NB4 (cell line): ENCODE results near the gene CHST8.

Experiments used
- MYC ChIP-seq: IDR thresholded peaks from 2 replicates; pipeline ENCODE4 v1.6.1; 2011; ENCODE audit warnings: low read depth, low read length
- POLR2A ChIP-seq: IDR thresholded peaks from 2 replicates; pipeline ENCODE4 v1.6.1; 2011; ENCODE audit warnings: mild to moderate bottlenecking; ENCODE audit not compliant: insufficient read length; ENCODE audit errors: extremely low read depth
- TF ChIP-seq, protein P1 (sequence below): IDR thresholded peaks from one replicate; pipeline ENCODE4 v1.5.1; 2012; ENCODE audit warnings: low read depth, low read length
- TF ChIP-seq, protein P2 (sequence below): IDR thresholded peaks from 2 replicates; pipeline ENCODE4 v1.6.1; 2011; ENCODE audit warnings: low read depth, low read length

DNA sequence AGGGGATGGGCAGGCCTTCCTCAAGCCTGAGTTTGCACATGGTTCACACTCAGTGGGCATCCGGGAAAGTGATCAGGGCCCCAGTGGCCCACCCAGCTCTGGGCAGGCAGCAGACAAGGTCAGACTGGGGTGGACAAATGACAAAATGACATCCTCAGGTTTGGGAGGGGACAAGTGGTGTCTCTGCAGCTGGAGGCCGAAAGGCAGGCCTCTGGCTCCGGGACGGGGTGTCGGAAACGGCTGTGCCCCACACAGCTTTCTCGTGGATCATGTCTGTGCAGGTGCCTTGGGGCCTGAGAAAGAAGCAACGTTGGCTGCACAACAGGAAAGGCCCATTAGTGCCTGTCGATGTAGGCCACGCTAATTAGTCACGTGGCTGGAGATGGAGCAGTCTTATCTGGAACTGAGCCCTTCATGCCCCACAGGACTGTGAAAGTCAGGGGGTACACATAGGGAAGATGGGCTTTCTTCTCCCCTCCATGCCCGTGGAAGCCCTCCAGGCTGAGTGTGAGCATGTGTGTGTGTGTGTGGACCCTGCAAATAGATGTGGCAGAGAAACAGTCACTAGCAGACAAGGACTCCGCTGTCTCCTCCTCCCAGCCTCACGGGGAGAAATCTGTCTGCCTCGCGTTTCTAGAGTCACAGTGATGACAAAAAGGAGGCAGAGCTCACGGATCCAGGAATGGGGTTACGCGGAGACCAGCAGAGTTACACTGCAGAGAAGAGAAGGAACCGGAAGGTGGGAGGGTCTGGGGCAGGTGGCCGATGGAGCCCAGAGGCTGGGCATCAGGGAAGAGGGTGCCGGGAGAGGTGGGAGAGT is 44.2 kb downstream of the CHST8 start:
- TF ChIP-seq, protein P1, sequence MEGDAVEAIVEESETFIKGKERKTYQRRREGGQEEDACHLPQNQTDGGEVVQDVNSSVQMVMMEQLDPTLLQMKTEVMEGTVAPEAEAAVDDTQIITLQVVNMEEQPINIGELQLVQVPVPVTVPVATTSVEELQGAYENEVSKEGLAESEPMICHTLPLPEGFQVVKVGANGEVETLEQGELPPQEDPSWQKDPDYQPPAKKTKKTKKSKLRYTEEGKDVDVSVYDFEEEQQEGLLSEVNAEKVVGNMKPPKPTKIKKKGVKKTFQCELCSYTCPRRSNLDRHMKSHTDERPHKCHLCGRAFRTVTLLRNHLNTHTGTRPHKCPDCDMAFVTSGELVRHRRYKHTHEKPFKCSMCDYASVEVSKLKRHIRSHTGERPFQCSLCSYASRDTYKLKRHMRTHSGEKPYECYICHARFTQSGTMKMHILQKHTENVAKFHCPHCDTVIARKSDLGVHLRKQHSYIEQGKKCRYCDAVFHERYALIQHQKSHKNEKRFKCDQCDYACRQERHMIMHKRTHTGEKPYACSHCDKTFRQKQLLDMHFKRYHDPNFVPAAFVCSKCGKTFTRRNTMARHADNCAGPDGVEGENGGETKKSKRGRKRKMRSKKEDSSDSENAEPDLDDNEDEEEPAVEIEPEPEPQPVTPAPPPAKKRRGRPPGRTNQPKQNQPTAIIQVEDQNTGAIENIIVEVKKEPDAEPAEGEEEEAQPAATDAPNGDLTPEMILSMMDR: no peak
- TF ChIP-seq POLR2A (no peak), MYC (no peak)
- TF ChIP-seq, protein P2, sequence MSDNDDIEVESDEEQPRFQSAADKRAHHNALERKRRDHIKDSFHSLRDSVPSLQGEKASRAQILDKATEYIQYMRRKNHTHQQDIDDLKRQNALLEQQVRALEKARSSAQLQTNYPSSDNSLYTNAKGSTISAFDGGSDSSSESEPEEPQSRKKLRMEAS: no peak
